GM12878 (cell line): Measurements from ENCODE around the gene ATXN2.

Experiments
- EZH2 ChIP-seq: IDR thresholded peaks from 2 replicates; pipeline ENCODE4 v1.6.1; 2012; ENCODE audit warnings: low read depth, mild to moderate bottlenecking, control low read depth, inconsistent platforms, low read length, borderline replicate concordance; ENCODE audit not compliant: control insufficient read depth
- HSF1 ChIP-seq: fragments of 150-350 bp; IDR thresholded peaks from 2 replicates; pipeline ENCODE4 v1.6.1; 2014; ENCODE audit warnings: mild to moderate bottlenecking, low read depth, low read length
- POLR2A ChIP-seq: IDR thresholded peaks from 2 replicates; pipeline ENCODE4 v1.6.1; 2011; ENCODE audit warnings: low read depth, mild to moderate bottlenecking, low read length
- POLR2AphosphoS5 ChIP-seq: IDR thresholded peaks from 2 replicates; pipeline ENCODE4 v1.6.1; 2011; ENCODE audit warnings: mild to moderate bottlenecking, low read length, inconsistent platforms
- RAD21 ChIP-seq: IDR thresholded peaks from 2 replicates; pipeline ENCODE4 v1.6.1; 2011; ENCODE audit warnings: mild to moderate bottlenecking, low read depth, low read length, moderate library complexity; ENCODE audit not compliant: insufficient read depth
- REST ChIP-seq: IDR thresholded peaks from 2 replicates; pipeline ENCODE4 v1.6.1; 2012; ENCODE audit warnings: mild to moderate bottlenecking, low read depth, low read length
- SIX5 ChIP-seq: IDR thresholded peaks from 2 replicates; pipeline ENCODE4 v1.6.1; 2011; ENCODE audit warnings: mild to moderate bottlenecking, low read depth, low read length, moderate library complexity; ENCODE audit not compliant: severe bottlenecking
- TARDBP ChIP-seq: IDR thresholded peaks from 2 replicates; pipeline ENCODE4 v1.6.1; 2016; ENCODE audit warnings: borderline replicate concordance
- TCF12 ChIP-seq: IDR thresholded peaks from 2 replicates; pipeline ENCODE4 v1.6.1; 2011; ENCODE audit warnings: low read depth, mild to moderate bottlenecking, low read length
- ZNF592 ChIP-seq: fragments of 450-650 bp; IDR thresholded peaks from 2 replicates; pipeline ENCODE4 v1.6.1; 2017; ENCODE audit warnings: mild to moderate bottlenecking, moderate library complexity
- TF ChIP-seq, protein P1 (sequence below), 3 experiments: IDR thresholded peaks in 2 of 3; conservative IDR thresholded peaks in 1 of 3; 2 replicates each; pipeline ENCODE4 v1.5.1; 2011; ENCODE audit warnings: low read depth in 3 of 3, low read length in 3 of 3, mild to moderate bottlenecking in 3 of 3, control low read depth in 2 of 3, moderate library complexity in 2 of 3, inconsistent platforms in 1 of 3, mixed read lengths in 1 of 3; ENCODE audit not compliant: control insufficient read depth in 2 of 3, insufficient read depth in 1 of 3; ENCODE audit errors: extremely low read depth in 1 of 3

GRCh38 chr12:111602348-111602747, 3.2 kb upstream of the ATXN2 start:
- no peak for TF ChIP-seq RAD21
- TF ChIP-seq, protein P1, sequence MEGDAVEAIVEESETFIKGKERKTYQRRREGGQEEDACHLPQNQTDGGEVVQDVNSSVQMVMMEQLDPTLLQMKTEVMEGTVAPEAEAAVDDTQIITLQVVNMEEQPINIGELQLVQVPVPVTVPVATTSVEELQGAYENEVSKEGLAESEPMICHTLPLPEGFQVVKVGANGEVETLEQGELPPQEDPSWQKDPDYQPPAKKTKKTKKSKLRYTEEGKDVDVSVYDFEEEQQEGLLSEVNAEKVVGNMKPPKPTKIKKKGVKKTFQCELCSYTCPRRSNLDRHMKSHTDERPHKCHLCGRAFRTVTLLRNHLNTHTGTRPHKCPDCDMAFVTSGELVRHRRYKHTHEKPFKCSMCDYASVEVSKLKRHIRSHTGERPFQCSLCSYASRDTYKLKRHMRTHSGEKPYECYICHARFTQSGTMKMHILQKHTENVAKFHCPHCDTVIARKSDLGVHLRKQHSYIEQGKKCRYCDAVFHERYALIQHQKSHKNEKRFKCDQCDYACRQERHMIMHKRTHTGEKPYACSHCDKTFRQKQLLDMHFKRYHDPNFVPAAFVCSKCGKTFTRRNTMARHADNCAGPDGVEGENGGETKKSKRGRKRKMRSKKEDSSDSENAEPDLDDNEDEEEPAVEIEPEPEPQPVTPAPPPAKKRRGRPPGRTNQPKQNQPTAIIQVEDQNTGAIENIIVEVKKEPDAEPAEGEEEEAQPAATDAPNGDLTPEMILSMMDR (IDR thresholded peaks at IDR 0.05 in 2 of 3, conservative IDR thresholded peaks at IDR 0.05 in 1 of 3; ENCODE audit: control insufficient read depth in 2 of 3, extremely low read depth in 1 of 3, insufficient read depth in 1 of 3, low read depth in 3 of 3, low read length in 3 of 3) = no peak
- no peak for TF ChIP-seq SIX5
- TF ChIP-seq POLR2A = no peak
- TF ChIP-seq ZNF592 = no peak
- TF ChIP-seq REST = no peak
- TF ChIP-seq POLR2AphosphoS5 = no peak
- TF ChIP-seq HSF1 = no peak
- TF ChIP-seq TARDBP = no peak
- no peak for TF ChIP-seq TCF12
- TF ChIP-seq EZH2 = no peak
